Stimulated activated CD4-positive, alpha-beta T cell treated with anti-CD3 and anti-CD28 coated beads, Interleukin-12 subunit alpha, Interleukin-12 subunit beta, amount 100 ng/mL, for 4 hours (primary cell): ENCODE data around the gene SOX8.
A peak's percentile ranks its signal among the peaks of the same experiment; 100 is the strongest.

Source experiments
- DNase-seq: peaks from one replicate; pipeline ENCODE4 v3.0.0-alpha.2; 2020

Gene SOX8

GRCh38 chr16:959232-960040 lies 22.1 kb upstream of the SOX8 start:
- DNase-seq: no peak

- no peak for DNase-seq
Observed at GRCh38 chr16:962366-962765, 19.2 kb upstream of the SOX8 start.

GRCh38 chr16:962901-963814 lies 18.4 kb upstream of the SOX8 start:
- no peak for DNase-seq

GRCh38 chr16:963913-964312 lies 17.7 kb upstream of the SOX8 start:
- no peak for DNase-seq

GRCh38 chr16:964356-965035 lies 17.1 kb upstream of the SOX8 start:
- DNase-seq: peak; percentile 55

- DNase-seq: no peak
Observed at GRCh38 chr16:965036-965395, 16.6 kb upstream of the SOX8 start.

GRCh38 chr16:965487-965886 lies 16.1 kb upstream of the SOX8 start:
- no peak for DNase-seq

- no peak for DNase-seq
Observed at GRCh38 chr16:966035-966434, 15.5 kb upstream of the SOX8 start.

- no peak for DNase-seq
Observed at GRCh38 chr16:966505-966904, 15.1 kb upstream of the SOX8 start.

GRCh38 chr16:967077-967541 lies 14.5 kb upstream of the SOX8 start:
- no peak for DNase-seq

GRCh38 chr16:967546-968295 lies 13.8 kb upstream of the SOX8 start:
- no peak for DNase-seq

GRCh38 chr16:968620-969019 lies 12.9 kb upstream of the SOX8 start:
- no peak for DNase-seq

- no peak for DNase-seq
Observed at GRCh38 chr16:969508-970385, 11.8 kb upstream of the SOX8 start.

GRCh38 chr16:970386-970765 lies 11.2 kb upstream of the SOX8 start:
- DNase-seq: no peak

- peak; percentile 97 for DNase-seq
Observed at GRCh38 chr16:970766-971581, 10.6 kb upstream of the SOX8 start, which contains the start of gene LMF1. TSS of gene LMF1 (minus strand) at chr16:970984. CDS start at chr16:970980, 4 bp downstream.

- no peak for DNase-seq
Observed at GRCh38 chr16:971582-971905, 10.0 kb upstream of the SOX8 start.

- no peak for DNase-seq
Observed at GRCh38 chr16:971981-972315, 9.6 kb upstream of the SOX8 start.

- DNase-seq: no peak
Observed at GRCh38 chr16:972316-973002, 9.1 kb upstream of the SOX8 start.

GRCh38 chr16:973366-973765 lies 8.2 kb upstream of the SOX8 start:
- DNase-seq: no peak

GRCh38 chr16:974001-974601 lies 7.5 kb upstream of the SOX8 start:
- no peak for DNase-seq
